ENCODE results near the gene TP53AIP1.
"Not testable (repeated sequence)": the region's sequence is repeated elsewhere in the genome, so short reads cannot be mapped to it uniquely, and the experiment has no call there.

Gene TP53AIP1

DNA sequence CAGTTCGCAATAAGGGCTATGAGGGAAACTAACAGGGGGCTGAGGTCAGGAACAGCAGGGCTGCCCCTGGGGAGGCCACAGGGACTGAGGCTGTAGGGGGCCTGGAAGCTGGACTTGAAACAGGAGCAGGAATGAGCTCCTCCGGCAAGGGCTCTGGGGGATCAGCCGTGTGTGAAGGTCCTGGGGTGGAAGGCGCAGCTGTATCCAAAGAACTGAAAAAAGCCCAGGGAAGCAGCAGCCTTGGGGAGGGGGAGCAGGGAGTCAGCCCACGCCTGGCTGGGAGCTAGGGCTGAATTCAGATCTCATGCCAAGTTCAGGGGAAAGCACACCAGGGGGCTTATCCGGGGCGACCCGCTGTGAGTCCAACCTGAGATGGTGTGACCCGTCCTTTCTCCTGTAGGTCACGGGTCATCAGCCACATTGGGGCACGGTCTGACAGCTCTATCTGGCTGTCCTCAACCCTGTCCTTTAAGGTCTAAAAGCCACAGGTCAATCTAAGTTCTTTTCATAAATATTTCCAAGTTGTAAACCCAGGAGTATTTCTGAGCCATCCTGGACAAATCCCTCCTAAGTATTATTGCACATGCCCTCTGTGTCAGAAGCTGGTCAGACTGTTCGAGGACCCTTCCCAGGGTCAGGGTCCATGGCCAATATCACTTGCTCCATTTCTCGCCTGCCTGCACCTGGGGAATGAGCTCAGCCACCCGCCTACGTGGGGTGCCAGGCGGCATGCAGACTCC, 18.0 kb downstream of the TP53AIP1 start:
- DNase-seq: no peak

DNA sequence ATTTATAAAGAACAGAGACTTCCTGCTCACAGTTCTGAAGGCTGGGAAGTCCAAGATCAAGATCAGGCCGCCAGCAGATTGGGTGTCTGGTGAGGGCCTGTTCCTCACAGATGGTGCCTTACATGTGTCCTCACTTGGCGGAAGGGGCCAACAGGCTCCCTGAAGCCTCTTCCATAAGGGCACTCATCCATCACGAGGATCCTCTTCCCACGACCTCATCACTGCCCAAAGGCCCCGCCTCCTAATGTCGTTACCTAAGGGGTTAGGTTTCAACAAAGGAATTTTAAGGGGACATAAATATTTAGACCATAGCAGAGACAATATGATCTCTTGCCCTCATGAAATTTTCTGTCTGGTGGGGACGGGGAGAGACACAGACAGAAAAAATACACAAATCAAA, 18.6 kb downstream of the TP53AIP1 start:
- no peak for DNase-seq

DNA sequence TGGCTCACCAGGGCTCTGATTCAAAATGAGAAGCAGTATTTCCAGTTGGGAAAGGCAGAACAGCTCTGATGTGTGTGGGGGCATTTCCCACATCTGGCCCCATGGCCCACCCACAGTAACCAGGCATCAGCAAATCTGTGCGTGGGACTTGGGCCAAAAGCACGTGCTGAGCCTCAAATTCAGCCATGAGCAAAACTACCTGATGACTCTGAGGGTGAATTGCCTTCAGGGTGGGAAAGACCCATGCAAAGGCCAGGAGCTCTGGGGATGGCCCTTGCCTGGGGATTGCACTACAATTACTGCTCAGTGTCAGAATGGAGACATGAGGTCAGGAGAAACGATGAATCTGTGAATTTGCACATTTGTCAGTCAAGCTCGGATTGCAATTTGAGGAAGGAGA, 20.9 kb downstream of the TP53AIP1 start:
- no peak for DNase-seq

DNA sequence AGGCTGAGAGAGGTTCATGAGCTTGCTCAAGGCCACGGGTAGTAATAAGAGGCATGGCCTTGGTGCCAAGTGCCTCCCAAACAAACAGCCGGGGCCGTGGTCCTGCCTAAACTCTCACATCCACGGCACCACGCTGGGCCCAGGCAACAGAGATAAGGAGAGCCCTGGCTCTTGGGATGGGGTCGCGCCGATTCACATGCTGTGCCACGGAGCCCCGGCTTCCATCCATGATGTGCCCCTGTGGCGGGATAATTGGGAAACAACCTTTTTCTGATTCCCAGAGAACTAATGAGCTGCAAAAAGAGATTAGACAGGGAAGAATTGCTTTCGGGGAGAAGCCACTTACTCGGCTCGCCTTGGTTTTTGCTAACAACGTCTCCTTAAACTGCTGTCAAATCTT, 22.0 kb downstream of the TP53AIP1 start:
- no peak for DNase-seq

DNA sequence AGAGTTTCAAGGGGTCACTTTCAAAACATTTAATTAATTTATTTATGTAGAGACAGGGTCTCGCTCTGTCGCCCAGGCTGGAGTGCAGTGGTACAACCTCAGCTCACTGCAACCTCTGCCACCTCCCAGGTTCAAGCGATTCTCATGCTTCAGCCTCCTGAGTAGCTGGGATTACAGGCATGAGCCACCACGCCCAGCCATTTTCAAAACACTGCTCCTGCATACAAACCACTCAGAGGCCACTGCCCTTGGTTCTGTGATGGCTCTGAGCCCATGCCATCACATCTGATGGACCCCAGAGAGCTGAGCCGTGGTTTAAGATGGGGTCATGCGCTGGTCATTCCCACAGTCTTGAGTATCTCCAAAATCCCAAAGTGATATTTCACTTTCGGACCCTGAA, 23.0 kb downstream of the TP53AIP1 start:
- not testable (repeated sequence) for DNase-seq

DNA sequence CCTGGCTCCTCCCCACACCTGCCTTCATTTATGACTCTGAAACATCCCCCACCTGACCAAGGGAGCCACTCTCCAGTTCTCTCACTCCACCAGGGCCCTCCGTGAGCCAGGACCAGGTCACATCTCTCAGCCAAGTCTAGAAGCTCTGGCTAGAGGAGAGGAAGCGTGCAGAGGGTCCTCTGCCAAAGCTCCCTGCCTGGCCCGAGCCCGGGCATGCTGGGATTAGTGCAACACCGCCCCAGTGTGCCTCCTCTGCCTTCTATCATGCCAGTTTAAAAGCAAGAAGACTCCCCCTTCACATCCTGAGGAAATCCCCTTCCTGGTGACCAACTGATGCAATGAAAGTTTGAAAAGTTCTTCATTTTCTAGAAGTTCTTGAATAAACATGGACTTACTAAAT, 23.5 kb downstream of the TP53AIP1 start:
- DNase-seq: no peak

DNA sequence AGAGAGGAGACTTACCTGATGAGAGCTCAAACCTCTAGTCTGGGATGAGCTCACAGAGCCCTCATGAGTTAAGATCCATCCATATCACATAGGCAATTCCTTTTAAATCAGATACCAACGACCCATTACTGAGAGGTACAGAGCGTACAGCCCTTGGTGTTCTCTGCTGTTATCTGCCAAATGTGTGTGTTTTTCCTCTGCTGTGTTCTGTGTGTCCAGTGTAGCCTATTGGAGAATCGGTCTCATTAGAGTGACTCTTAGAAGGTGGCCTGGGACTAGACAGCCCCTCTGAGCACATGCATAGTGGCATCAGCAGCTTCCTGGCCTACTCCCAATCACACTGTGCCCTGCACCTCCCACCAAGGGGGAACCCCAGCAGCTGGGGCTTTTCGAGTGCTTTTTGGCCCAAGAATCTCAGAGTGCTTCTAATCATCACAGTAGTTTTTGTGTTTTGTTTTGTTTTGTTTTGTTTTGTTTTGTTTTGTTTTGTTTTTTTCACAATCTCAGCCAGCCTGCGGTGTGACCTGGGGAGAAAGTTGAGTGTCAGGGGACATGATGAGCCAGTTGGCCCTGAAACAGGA, 25.4 kb downstream of the TP53AIP1 start:
- no peak for DNase-seq

DNA sequence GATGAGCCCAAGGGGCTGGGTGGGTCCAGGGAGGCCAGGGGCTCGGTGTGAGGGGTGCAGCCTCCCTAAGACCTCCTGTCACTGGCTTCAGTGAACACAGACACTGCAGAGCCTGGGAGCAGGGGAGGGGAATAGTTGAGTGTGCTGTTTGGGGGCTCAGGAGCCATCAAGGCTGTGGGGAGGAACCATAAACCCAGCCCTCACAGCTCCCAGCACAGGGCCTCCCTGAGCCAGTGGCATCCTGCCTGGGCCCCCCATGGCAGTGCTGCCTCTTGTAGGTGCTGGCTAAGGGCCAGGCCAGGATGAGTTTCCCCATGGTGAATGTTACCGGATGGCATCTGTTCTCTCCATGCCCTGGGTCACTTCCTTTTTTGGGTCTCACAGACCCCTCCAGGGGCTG, 26.0 kb downstream of the TP53AIP1 start:
- DNase-seq: no peak

DNA sequence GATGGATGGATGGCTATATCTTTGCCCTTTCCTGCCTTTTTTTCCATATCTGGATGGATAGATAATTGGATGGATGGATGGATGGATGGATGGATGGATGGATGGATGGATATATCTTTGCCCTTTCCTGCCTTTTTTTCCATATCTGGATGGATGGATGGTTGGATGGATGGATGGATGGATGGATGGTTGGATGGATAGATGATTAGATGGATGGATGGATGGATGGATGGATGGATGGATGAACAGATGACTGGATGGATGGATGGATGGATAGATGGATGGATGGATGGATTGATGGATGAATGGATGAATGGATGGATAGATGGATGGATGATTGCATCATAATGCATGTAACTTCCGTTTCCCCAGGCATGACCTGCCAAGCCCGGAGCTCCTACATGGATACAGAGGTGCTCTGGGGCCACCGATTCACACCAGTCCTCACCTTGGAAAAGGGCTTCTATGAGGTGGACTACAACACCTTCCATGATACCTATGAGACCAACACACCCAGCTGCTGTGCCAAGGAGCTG, 26.6 kb downstream of the TP53AIP1 start:
- no peak for DNase-seq

DNA sequence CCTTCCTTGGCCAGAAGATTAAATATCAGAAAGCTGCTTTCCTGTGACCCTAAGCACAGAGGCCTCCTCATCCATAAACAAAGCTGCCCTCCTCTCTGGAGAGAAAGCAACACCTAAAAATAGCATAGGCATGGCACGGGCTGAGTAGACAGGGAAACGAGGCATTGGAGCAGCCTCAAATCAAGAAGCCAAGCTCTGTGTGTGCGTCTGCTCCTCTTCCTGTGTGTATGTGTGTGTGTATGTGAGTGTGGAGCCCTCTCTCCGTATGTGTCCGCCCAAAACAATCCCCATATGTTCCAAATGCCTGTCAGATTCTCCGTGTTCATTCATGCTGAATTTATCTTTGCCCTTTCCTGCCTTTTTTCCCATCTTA, 27.5 kb downstream of the TP53AIP1 start:
- DNase-seq: no peak

DNA sequence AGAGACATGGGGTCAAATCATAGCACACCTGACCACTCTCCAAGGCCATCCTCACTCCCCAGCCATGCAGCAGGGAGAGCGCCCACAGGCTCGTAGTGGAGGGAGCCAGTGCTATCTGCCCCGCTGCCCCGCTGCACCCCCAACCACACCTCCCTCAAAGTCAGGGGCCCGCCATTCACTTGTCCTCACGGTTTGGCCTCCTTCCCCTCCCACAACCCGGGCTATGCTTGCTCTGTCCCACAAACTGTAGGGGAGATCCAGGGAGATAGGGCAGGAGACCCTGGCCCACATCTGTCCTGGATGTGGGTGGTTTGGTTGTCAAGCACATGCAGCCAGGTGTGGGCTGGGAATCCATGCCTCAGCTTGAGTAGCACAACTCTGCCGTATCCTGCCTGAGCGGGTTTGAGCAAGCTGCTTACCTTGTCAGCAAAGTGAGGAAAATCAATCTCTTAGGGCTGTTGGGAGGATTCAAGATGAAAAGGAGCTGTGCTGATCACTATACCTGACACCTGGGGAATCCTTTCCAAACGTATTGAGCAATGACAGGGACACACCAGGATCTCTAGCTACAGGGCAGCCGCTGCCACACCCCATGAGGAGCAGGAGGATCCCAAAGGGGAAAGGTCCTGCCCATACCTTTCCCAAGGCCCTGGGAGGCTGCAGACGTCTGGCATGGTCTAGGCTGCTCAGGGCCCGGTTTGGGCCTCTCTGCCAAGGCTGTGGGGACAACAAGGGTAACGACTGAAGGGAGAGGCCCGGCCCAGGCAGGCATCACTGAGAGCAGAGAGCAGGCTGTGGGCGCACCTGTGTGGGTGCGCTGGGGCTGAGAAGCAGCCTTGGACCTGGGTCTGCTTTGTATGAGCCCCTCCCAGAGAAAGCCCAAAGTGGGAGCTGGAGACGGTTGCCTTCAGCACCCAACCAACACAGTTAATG, 28.2 kb downstream of the TP53AIP1 start:
- DNase-seq: no peak

DNA sequence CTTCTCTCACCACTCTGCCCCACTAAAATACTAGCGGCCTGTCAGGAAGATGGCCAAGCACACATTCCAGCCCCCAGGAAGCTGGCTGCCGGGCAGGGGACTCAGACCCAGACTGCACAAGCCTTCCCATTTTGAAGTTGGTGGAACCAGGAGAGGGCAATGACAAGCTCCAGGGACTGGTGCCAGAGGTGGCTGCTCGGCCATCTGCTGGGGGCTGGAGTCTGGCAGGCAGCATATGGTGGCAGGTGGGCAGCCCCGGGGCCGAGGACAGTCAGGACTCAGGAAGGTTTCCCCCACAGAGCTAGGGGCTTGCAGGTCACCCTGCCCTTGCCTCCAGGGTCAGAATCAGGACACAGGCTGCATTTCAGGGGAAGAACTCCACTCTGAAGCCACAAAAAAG, 28.9 kb downstream of the TP53AIP1 start:
- DNase-seq: no peak

DNA sequence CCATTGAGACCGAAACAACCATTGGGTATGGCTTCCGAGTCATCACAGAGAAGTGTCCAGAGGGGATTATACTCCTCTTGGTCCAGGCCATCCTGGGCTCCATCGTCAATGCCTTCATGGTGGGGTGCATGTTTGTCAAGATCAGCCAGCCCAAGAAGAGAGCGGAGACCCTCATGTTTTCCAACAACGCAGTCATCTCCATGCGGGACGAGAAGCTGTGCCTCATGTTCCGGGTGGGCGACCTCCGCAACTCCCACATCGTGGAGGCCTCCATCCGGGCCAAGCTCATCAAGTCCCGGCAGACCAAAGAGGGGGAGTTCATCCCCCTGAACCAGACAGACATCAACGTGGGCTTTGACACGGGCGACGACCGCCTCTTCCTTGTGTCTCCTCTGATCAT, 31.0 kb downstream of the TP53AIP1 start:
- DNase-seq: no peak

DNA sequence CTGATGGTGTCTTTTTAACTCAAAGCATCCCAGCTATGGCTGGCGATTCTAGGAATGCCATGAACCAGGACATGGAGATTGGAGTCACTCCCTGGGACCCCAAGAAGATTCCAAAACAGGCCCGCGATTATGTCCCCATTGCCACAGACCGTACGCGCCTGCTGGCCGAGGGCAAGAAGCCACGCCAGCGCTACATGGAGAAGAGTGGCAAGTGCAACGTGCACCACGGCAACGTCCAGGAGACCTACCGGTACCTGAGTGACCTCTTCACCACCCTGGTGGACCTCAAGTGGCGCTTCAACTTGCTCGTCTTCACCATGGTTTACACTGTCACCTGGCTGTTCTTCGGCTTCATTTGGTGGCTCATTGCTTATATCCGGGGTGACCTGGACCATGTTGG, 31.4 kb downstream of the TP53AIP1 start:
- no peak for DNase-seq

DNA sequence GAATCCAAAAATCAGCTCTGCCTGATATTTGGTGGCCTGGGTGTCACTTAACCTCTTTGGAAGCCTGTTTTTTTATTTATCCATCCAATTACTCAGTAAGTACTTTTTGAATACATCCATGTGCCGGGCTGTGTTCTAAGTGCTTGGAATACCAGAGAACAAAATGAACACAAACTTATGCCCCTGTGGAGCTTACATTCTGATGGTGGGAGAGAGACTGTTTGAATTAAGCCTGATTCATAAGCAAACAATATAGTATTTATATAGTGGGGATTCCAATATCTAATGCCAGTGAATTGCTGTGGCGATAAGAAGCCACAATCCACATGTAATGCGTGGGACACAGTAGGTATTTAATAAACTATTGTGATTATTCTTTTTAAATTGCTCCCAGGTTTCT, 32.1 kb downstream of the TP53AIP1 start:
- DNase-seq: no peak

DNA sequence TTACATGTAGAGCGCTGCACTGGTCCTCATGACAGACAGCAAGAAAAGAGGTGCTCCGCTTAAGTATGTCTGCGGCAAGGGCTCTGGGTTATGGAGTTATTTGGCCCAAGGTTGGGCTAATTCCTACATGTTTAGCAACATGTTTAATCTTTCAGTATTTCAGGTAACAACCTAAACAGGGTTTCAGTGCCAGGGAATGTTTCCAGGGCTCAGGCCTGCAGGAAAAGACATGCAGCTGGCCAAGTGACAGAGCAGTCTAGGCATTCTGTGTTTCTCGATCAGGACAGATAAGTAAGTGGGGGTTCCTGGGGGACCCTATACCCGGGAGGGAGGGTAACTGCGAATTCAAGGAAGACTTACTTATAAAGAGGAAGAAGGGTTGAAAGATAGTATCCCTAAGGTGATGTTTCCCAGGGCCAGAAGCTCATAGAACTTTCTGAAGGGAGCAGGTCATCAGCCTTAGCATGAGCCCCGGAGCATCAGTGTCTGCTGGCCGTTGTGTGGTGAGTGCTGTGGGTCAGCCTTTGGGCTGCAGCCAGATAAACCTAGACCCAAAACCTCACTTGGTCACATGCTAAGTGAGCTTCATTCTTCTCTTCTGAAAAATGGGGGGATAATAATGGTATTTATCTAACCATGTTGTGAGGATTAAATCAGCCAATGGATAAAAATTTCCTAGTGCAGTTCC, 33.1 kb downstream of the TP53AIP1 start:
- no peak for DNase-seq

DNA sequence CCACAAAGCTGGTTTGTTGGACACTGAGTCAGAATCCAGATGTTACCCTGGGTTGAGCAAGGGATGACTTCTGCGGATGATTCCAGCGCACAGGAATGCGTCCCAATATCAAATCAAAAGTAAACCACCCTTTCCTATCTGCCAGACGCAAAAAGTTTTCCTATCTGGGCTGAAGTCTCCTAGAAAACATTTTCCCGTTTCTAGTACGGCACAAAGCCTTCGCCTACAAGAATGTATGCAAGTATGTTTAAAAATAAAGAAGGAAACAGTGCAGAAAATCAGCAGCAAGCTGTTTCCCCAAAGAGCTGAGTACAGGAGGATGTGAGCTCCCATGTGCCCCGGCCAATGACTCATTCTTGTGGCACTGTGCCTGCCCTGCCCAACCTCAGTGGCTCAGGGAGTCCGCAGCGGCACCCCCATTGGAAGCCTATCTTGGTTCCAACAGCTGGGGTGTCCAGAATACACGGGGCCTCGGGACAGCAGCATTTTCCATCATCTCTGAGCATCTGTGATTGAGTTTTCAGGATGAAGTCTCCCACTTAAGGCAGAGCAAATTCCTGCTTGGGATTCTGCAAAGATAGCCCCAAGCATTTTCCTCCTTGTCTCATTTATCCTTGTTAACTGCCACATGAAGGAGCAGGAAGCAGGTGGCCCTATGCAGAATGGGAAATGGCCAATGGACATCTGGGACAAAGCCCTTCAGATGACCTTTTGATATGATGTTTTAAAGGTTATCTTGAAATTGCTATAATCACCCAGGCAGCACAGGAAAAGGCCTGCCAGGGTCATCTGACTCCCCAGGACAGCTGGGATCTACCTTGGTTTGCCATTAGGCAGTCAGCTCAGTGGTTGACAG, 34.1 kb downstream of the TP53AIP1 start:
- DNase-seq: no peak

DNA sequence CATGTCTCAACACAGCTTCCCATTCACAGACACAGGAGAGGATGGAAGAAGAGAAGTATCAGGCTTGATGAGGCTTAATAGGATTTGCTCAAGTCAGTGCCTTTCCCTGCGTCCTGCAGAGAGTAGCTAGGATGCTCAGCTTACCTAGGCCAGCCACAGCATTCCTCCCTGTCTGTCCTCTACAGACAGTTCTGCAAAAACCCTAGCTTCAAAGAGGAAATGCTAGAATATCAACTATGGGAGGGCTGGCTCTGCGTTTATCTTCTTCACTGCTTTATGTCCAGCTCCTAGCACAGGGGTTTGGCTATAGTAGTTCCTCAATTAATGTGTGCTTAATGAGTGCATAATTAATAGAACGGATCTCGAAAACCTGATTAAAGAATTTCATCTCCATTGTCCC, 35.1 kb downstream of the TP53AIP1 start:
- DNase-seq: no peak

DNA sequence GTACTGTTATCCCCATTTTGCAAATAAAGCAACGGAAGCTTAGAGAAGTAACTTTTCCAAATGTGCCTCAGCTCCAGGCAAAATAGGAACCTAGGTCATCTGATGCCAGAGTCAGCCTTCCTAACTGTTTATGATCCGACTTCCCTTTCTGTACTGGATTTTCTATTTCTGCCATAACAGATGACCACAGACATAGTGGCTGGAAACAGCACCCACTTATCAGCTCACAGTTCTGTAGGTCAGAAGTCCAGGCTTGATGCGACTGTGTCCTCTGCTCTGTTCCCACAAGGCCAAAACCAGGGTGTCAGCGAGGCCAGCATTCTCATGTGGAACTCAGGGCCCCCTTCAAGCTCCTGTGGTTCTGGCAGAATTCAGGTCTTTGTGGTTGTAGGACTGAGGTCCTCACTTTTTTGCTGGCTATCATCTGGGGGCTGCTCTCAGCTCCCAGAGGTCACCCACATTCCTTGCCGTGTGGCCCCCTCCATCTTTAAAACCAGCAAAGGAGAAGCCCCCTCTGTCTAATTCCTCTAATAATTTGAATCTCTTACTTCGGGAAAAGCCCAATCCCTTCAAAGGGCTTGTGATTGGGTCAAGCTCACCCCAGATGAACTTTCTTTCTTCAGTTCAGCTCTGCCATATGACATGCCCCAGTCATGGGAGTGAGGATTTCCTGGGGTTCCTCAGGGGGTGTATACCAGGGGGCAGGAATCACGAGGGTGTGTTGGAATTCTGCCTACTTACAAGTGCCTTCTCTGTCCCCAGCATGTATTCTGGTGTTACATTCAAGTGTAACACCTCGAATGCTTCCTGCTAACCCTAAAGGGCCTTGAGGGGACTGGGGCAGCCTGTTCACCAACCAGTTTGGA, 36.3 kb downstream of the TP53AIP1 start:
- no peak for DNase-seq

DNA sequence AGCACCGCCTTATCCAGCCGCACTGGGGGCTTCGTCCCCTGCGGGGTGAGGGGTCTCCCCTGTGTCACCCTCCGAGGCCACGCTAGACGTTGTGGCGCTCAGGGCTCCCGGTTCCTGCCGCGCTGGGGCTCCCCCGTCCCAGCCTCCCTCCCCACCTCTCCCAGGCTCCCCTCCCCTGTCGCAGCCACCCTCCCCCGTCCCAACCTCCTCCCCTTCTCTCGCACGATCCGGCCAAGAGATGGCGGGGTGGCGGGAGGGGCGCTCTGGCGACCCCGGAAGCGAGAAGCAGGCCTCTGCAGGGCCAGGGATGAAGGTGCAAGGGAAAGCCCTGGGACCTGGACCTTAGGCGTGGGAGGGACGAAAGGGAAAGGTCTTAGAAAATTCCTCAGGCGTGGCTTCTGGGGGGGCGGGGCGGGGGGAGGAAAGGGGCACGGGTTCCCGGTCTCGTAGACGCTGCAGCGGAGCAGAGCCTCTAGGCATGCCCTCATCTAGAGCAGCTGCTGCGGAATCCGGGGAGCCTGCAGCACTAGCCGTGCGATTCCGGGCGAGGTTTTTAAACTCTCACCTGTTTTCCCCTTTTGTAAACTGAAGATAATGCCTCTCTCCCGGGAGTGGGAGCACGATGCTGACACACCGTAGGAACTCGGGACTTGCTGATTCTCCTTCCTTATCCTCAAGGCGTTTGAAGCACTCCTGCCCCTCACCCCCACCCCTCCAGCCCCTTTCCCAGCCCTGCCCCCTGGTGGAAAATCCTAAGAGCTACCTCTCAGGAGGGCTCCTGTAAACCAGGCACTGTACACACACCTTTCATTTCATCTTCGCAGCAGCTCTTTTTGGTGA, 37.1 kb downstream of the TP53AIP1 start:
- DNase-seq: peak; percentile 84

All from NCI-H510A treated with DMSO at 0.1 percent for 48 hours (cell line).